ENCODE results near the gene TRIM33. TPM values are rescaled to one million over a fixed set of nuclear protein-coding genes. Genes with fewer than 3 reads are reported as not detected.
A peak's percentile ranks its signal among the peaks of the same experiment; 100 is the strongest.

The TRIM33 gene
- total and polyA plus RNA-seq, 2 of the 13 experiments (the other 11 are each of a cell fraction or from before 2014, with no cell fraction given), result 35.5 to 42.2 TPM

DNA sequence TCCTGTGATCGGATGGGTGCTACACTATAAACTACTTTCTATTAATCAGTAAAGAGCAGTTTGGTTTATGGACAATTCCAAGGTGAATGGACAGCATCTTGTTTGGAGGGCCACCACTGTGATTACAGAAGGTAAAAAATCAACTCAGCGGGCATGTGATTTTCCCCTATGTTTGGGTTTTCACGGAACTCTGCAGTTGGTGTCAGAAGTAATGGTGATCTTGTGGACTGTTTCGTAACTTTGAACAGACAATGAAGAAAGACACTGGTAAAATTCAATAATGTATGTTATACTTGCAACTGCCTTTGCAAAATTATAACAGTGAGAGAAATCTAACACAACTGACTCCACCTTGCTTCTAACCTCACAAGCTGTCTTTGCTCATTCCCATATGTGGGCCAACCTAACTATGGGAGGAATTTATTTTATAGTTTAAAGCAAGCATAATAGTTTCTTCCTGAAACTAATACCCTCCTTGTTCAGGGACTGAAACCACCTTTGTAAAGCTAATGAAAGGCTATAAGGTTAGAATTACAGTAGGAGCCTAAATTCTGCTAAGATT, 53.2 kb downstream of the TRIM33 start (continued):
- TF ChIP-seq ZBTB20 (CRISPR knock-in tag; IDR thresholded peaks at IDR 0.05; ENCODE audit: borderline replicate concordance, low read depth), result peak; percentile 39; the same call in 1 of the 2 replicates
- no peak for TF ChIP-seq ARID2 (CRISPR knock-in tag; IDR thresholded peaks at IDR 0.05; ENCODE audit: borderline replicate concordance)
- TF ChIP-seq ZSCAN21 (CRISPR knock-in tag; IDR thresholded peaks at IDR 0.05; ENCODE audit: borderline replicate concordance), result no peak
- TF ChIP-seq ZNF253 (CRISPR knock-in tag; IDR thresholded peaks at IDR 0.05; ENCODE audit: borderline replicate concordance), result no peak
- TF ChIP-seq, protein P1, sequence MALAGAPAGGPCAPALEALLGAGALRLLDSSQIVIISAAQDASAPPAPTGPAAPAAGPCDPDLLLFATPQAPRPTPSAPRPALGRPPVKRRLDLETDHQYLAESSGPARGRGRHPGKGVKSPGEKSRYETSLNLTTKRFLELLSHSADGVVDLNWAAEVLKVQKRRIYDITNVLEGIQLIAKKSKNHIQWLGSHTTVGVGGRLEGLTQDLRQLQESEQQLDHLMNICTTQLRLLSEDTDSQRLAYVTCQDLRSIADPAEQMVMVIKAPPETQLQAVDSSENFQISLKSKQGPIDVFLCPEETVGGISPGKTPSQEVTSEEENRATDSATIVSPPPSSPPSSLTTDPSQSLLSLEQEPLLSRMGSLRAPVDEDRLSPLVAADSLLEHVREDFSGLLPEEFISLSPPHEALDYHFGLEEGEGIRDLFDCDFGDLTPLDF (CRISPR knock-in tag; IDR thresholded peaks at IDR 0.05), result no peak
- TF ChIP-seq ADNP (CRISPR knock-in tag; IDR thresholded peaks at IDR 0.05), result no peak
- TF ChIP-seq TOE1 (CRISPR knock-in tag; IDR thresholded peaks at IDR 0.05), result no peak
- no peak for TF ChIP-seq ZNF383 (CRISPR knock-in tag; IDR thresholded peaks at IDR 0.05; ENCODE audit: borderline replicate concordance)
- TF ChIP-seq, protein P2, sequence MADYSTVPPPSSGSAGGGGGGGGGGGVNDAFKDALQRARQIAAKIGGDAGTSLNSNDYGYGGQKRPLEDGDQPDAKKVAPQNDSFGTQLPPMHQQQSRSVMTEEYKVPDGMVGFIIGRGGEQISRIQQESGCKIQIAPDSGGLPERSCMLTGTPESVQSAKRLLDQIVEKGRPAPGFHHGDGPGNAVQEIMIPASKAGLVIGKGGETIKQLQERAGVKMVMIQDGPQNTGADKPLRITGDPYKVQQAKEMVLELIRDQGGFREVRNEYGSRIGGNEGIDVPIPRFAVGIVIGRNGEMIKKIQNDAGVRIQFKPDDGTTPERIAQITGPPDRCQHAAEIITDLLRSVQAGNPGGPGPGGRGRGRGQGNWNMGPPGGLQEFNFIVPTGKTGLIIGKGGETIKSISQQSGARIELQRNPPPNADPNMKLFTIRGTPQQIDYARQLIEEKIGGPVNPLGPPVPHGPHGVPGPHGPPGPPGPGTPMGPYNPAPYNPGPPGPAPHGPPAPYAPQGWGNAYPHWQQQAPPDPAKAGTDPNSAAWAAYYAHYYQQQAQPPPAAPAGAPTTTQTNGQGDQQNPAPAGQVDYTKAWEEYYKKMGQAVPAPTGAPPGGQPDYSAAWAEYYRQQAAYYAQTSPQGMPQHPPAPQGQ (CRISPR knock-in tag; IDR thresholded peaks at IDR 0.05; ENCODE audit: borderline replicate concordance), result no peak
- no peak for TF ChIP-seq AHR (CRISPR knock-in tag; IDR thresholded peaks at IDR 0.05)
- TF ChIP-seq, protein P3, sequence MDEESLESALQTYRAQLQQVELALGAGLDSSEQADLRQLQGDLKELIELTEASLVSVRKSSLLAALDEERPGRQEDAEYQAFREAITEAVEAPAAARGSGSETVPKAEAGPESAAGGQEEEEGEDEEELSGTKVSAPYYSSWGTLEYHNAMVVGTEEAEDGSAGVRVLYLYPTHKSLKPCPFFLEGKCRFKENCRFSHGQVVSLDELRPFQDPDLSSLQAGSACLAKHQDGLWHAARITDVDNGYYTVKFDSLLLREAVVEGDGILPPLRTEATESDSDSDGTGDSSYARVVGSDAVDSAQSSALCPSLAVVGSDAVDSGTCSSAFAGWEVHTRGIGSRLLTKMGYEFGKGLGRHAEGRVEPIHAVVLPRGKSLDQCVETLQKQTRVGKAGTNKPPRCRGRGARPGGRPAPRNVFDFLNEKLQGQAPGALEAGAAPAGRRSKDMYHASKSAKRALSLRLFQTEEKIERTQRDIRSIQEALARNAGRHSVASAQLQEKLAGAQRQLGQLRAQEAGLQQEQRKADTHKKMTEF (CRISPR knock-in tag; IDR thresholded peaks at IDR 0.05), result no peak
- no peak for TF ChIP-seq ZFP90 (CRISPR knock-in tag; IDR thresholded peaks at IDR 0.05; ENCODE audit: borderline replicate concordance)
- peak; percentile 46; the same call in 1 of the 2 replicates for TF ChIP-seq HMG20A (CRISPR knock-in tag; IDR thresholded peaks at IDR 0.05; ENCODE audit: borderline replicate concordance)
- TF ChIP-seq SRSF1 (optimal IDR thresholded peaks at IDR 0.05; ENCODE audit: low read depth, low read length), result no peak
- no peak for TF ChIP-seq NFATC3 (CRISPR knock-in tag; IDR thresholded peaks at IDR 0.05)
- no peak for TF ChIP-seq SMAD1 (CRISPR knock-in tag; IDR thresholded peaks at IDR 0.05; ENCODE audit: borderline replicate concordance, low read depth)
- no peak for TF ChIP-seq SOX13 (IDR thresholded peaks at IDR 0.05)
- peak in 1 of 2 experiments; percentile 84; a peak in 2 of 4 replicates for TF ChIP-seq SOX13 (CRISPR knock-in tag; conservative IDR thresholded peaks at IDR 0.05 in 1 of 2, IDR thresholded peaks at IDR 0.05 in 1 of 2)
- no peak for TF ChIP-seq ZNF747 (CRISPR knock-in tag; IDR thresholded peaks at IDR 0.05; ENCODE audit: borderline replicate concordance)
- no peak for TF ChIP-seq ZNF432 (CRISPR knock-in tag; IDR thresholded peaks at IDR 0.05; ENCODE audit: borderline replicate concordance)
- TF ChIP-seq ZNF792 (CRISPR knock-in tag; IDR thresholded peaks at IDR 0.05), result no peak
- peak; percentile 26; the same call in 1 of the 2 replicates for TF ChIP-seq ELF3 (CRISPR knock-in tag; IDR thresholded peaks at IDR 0.05)
- TF ChIP-seq, protein P4, sequence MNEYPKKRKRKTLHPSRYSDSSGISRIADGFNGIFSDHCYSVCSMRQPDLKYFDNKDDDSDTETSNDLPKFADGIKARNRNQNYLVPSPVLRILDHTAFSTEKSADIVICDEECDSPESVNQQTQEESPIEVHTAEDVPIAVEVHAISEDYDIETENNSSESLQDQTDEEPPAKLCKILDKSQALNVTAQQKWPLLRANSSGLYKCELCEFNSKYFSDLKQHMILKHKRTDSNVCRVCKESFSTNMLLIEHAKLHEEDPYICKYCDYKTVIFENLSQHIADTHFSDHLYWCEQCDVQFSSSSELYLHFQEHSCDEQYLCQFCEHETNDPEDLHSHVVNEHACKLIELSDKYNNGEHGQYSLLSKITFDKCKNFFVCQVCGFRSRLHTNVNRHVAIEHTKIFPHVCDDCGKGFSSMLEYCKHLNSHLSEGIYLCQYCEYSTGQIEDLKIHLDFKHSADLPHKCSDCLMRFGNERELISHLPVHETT (CRISPR knock-in tag; conservative IDR thresholded peaks at IDR 0.05), result no peak
- no peak for TF ChIP-seq ZFP41 (CRISPR knock-in tag; IDR thresholded peaks at IDR 0.05; ENCODE audit: borderline replicate concordance)
- TF ChIP-seq KDM5B (CRISPR knock-in tag; IDR thresholded peaks at IDR 0.05; ENCODE audit: borderline replicate concordance), result no peak
